ENCODE data around the gene RC3H1. TPM values are rescaled to one million over a fixed set of nuclear protein-coding genes. Genes with fewer than 3 reads are reported as not detected.
"Not testable (repeated sequence)": the region's sequence is repeated elsewhere in the genome, so short reads cannot be mapped to it uniquely, and the experiment has no call there.

RC3H1 gene
- total RNA-seq, 4 donors from 2014 or later: 30.4 to 55.1 (median 41.4) TPM

GRCh38 chr1:174053826-174054225, 31.7 kb upstream of the RC3H1 start:
- Histone ChIP-seq H3K27me3 (no peaks in the 10 kb centered on the region), H3K36me3 (no peaks in the 10 kb centered on the region), H3K4me1 (no peaks in the 10 kb centered on the region), H3K4me3 (replicated peaks in 1 of 3) (no peak overlapping the region), H3K27ac (no peak overlapping the region), H3K9me3 (no peaks in the 10 kb centered on the region)
- intact Hi-C loops (cut with DNase I): no loop called here
- TF ChIP-seq POLR2A (IDR thresholded peaks at IDR 0.05) (no peak), CTCF (IDR thresholded peaks at IDR 0.05) (no peak)
- no peak for DNase-seq

DNA sequence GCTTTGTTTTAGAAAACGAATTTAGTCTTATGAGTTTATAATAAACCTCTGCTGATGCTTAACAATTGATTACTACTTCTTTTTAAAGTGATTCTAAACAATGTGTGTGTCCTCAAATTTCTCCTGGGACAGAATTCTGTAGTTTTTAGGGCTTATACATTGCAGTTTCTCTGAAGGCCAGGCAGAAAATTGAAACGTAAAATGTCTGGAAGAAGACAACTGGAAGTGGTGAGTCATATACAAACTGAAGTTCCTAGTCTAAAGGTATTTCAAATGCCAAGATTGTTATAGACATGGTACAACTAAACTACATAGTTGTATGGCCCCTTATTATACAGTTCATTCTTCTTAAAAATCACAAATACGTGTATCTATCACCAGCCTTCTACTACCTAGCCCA, 30.5 kb upstream of the RC3H1 start:
- intact Hi-C loops (cut with DNase I): no loop called here
- DNase-seq: no peak
- Histone ChIP-seq H3K9me3 (no peaks in the 10 kb centered on the region), H3K4me3 (replicated peaks in 1 of 3) (no peak overlapping the region), H3K27me3 (no peaks in the 10 kb centered on the region), H3K36me3 (no peaks in the 10 kb centered on the region), H3K4me1 (no peaks in the 10 kb centered on the region), H3K27ac (no peak overlapping the region)
- TF ChIP-seq POLR2A (IDR thresholded peaks at IDR 0.05) (no peak), CTCF (IDR thresholded peaks at IDR 0.05) (no peak)
- WGBS, 2 donors: 80 to 83% methylated on average over 3 of the region's 3 CpGs

GRCh38 chr1:174051956-174052355, 29.8 kb upstream of the RC3H1 start:
- DNase-seq: no peak
- intact Hi-C loops (cut with DNase I): no loop called here
- TF ChIP-seq POLR2A (IDR thresholded peaks at IDR 0.05): no peak
- TF ChIP-seq CTCF (IDR thresholded peaks at IDR 0.05): no peak
- no peaks in the 10 kb centered on the region for H3K9me3 ChIP-seq
- no peak overlapping the region for H3K4me3 ChIP-seq (replicated peaks in 1 of 3)
- 63 to 75% methylated on average over 6 of the region's 6 CpGs for WGBS, 2 donors
- no peaks in the 10 kb centered on the region for H3K27me3 ChIP-seq
- no peaks in the 10 kb centered on the region for H3K4me1 ChIP-seq
- no peak overlapping the region for H3K27ac ChIP-seq
- H3K36me3 ChIP-seq: no peaks in the 10 kb centered on the region

DNA sequence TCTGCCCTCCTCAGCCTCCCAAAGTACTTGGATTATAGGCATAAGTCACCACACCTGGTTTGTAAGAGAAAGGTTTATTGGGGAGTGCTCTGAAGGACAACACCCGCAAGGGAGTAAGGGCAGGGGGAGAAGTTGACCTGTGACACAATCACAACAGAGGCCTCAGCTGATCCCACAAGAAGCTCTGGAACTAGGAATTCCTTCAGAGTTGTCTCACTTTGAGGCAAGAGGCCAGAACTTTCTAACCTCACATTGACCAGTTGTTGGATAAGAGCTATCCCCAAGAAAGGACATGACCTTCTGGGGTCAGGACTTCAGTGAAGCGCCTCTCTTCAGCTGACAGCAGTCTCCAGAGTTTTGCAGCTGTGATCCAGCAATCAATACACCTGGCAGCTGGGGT, 27.4 kb upstream of the RC3H1 start:
- H3K27ac ChIP-seq: no peak overlapping the region
- TF ChIP-seq POLR2A (IDR thresholded peaks at IDR 0.05) (no peak), CTCF (IDR thresholded peaks at IDR 0.05) (no peak)
- DNase-seq: no peak
- no peaks in the 10 kb centered on the region for H3K9me3 ChIP-seq
- no peaks in the 10 kb centered on the region for H3K4me1 ChIP-seq
- no peak overlapping the region for H3K4me3 ChIP-seq (replicated peaks in 1 of 3)
- 85 to 100% methylated on average over 1 to 2 of the region's 2 CpGs for WGBS, 2 donors
- intact Hi-C loops (cut with DNase I): no loop called here
- H3K36me3 ChIP-seq: no peaks in the 10 kb centered on the region
- H3K27me3 ChIP-seq: no peaks in the 10 kb centered on the region

- H3K4me3 ChIP-seq (replicated peaks in 1 of 3): no peak overlapping the region
- H3K27me3 ChIP-seq: no peaks in the 10 kb centered on the region
- H3K36me3 ChIP-seq: no peaks in the 10 kb centered on the region
- no peaks in the 10 kb centered on the region for H3K4me1 ChIP-seq
- no peak overlapping the region for H3K27ac ChIP-seq
- TF ChIP-seq CTCF (IDR thresholded peaks at IDR 0.05) (no peak), POLR2A (IDR thresholded peaks at IDR 0.05) (no peak)
- 86 to 89% methylated on average over 4 of the region's 4 CpGs for WGBS, 2 donors
- no peaks in the 10 kb centered on the region for H3K9me3 ChIP-seq
- intact Hi-C loops (cut with DNase I): no loop called here
- no peak for DNase-seq
These were observed 22.5 kb upstream of the RC3H1 start for GRCh38 chr1:174044418-174045222.

DNA sequence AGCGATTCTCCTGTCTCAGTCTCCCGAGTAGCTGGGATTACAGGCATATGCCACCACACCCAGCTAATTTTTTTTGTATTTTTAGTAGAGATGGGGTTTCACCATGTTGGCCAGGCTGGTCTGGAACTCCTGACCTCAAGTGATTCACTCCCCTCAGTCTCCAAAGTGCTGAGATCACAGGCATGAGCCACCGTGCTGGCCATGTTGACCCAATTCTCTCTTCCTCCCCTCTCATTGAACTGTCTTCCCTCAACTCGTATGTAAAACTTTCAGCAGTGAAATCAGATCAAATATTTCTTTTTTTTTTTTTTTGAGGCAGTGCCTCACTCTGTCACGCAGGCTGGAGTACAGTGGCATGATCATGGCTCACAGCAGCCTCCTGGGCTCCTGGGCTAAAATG, 20.4 kb upstream of the RC3H1 start:
- 78 to 79% methylated on average over 5 of the region's 5 CpGs for WGBS, 2 donors
- intact Hi-C loops (cut with DNase I); H3K9me3 ChIP-seq; DNase-seq; H3K36me3 ChIP-seq; H3K27ac ChIP-seq; H3K27me3 ChIP-seq; H3K4me3 ChIP-seq (replicated peaks in 1 of 3); H3K4me1 ChIP-seq: not testable (repeated sequence)
